HCT116 (cell line): ENCODE measurements around the gene NFX1. TPM values are rescaled to one million over a fixed set of nuclear protein-coding genes. Genes with fewer than 3 reads are reported as not detected.

Source experiments
- ATAC-seq: fragments of 200-7000 bp; cut with Tn5 transposase; 2 replicates; pipeline ENCODE4 v1.9.1; 2020; ENCODE audit warnings: mild to moderate bottlenecking, moderate library complexity
- BruUV-seq: library from RNA; stranded (reverse); fragments of 400-500 nt; replicated peaks from 2 replicates; lab custom pipeline; 2021; lab: Mats Ljungman, UMichigan
- CTCF ChIA-PET: fragments of 300-600 bp; sonication (Branson Sonifier 250); formaldehyde crosslinking; loops from one replicate; lab custom pipeline; 2021; ENCODE audit warnings: antibody characterized with exemption; lab: Charles Lee
- POLR2A ChIA-PET: fragments of 300-600, 350-600 bp; sonication (Branson Sonifier 250); formaldehyde crosslinking; loops from one replicate; lab custom pipeline; 2021; ENCODE audit warnings: antibody characterized with exemption; lab: Charles Lee
- RAD21 ChIA-PET, 2 experiments: fragments of 300-600 bp; sonication (Branson Sonifier 250); formaldehyde crosslinking; loops; one replicate each; lab custom pipeline; 2023; ENCODE audit warnings: low total read pairs in 2 of 2; ENCODE audit not compliant: uncharacterized antibody in 2 of 2, unreplicated experiment in 2 of 2, low non-redundant PET in 1 of 2; lab: Charles Lee
- DNase-seq: peaks from one replicate; pipeline ENCODE4 v3.0.0-alpha.2; 2010; ENCODE audit warnings: low read depth, low spot score
- H2AFZ ChIP-seq: fragments of 200-600 bp; shearing (Covaris generic), sonication (generic); 2 replicates; pipeline ENCODE4 v1.6.1; 2017; ENCODE audit warnings: low read depth, mixed run types, mixed read lengths, antibody characterized with exemption, low read length; ENCODE audit not compliant: poor library complexity, severe bottlenecking
- H3K27ac ChIP-seq: 2 replicates; pipeline ENCODE4 v1.5.1; 2012; ENCODE audit warnings: low read depth, low read length
- H3K27me3 ChIP-seq: fragments of 200-600 bp; sonication (generic); 2 replicates; pipeline ENCODE4 v1.6.1; 2016; ENCODE audit warnings: mixed run types, low read length, mixed read lengths; ENCODE audit not compliant: insufficient read depth
- H3K36me3 ChIP-seq, 2 experiments: fragments of 200-500 bp in 1 of 2; fragments of 200-600 bp in 1 of 2; sonication (Bioruptor generic) in 1 of 2; sonication (generic) in 1 of 2; 2 replicates each; pipeline versions ENCODE4 v1.5.1 to v1.6.1; 2014 to 2016; ENCODE audit warnings: low read length in 2 of 2, inconsistent platforms in 1 of 2, mixed read lengths in 1 of 2, mixed run types in 1 of 2; ENCODE audit not compliant: insufficient read depth in 2 of 2, control insufficient read depth in 1 of 2
- H3K4me1 ChIP-seq, 2 experiments: fragments of 200-600 bp in 1 of 2; sonication (generic) in 1 of 2; 2 replicates each; pipeline versions ENCODE4 v1.5.1 to v1.6.1; 2012 to 2017; ENCODE audit warnings: low read length in 2 of 2, inconsistent platforms in 1 of 2, mild to moderate bottlenecking in 1 of 2, mixed read lengths in 1 of 2, mixed run types in 1 of 2, moderate library complexity in 1 of 2; ENCODE audit not compliant: insufficient read depth in 2 of 2, control insufficient read depth in 1 of 2
- H3K4me2 ChIP-seq: fragments of 200-600 bp; sonication (generic); 2 replicates; pipeline ENCODE4 v1.6.1; 2017; ENCODE audit warnings: mixed run types, low read length, mixed read lengths
- H3K4me3 ChIP-seq, 2 experiments: fragments of 200-600 bp in 1 of 2; sonication (generic) in 1 of 2; replicated peaks in 1 of 2; 2 replicates each; pipeline ENCODE4 v1.5.1; 2011 to 2016; ENCODE audit warnings: low read length in 2 of 2, control low read depth in 1 of 2, low read depth in 1 of 2, mild to moderate bottlenecking in 1 of 2, mixed read lengths in 1 of 2, mixed run types in 1 of 2
- H3K79me2 ChIP-seq: fragments of 200-600 bp; sonication (generic); 2 replicates; pipeline ENCODE4 v1.6.1; 2017; ENCODE audit warnings: mild to moderate bottlenecking, mixed run types, low read length, moderate library complexity, mixed read lengths; ENCODE audit not compliant: insufficient read depth
- H3K9ac ChIP-seq: fragments of 200-600 bp; sonication (generic); 2 replicates; pipeline ENCODE4 v1.6.1; 2016; ENCODE audit warnings: low read length, mixed read lengths
- H3K9me2 ChIP-seq: fragments of 200-600 bp; sonication (generic), shearing (Covaris generic); 2 replicates; pipeline ENCODE4 v1.6.1; 2017; ENCODE audit warnings: mixed run types, mild to moderate bottlenecking, moderate library complexity; ENCODE audit not compliant: insufficient read depth
- H3K9me3 ChIP-seq, 2 experiments: fragments of 200-500 bp in 1 of 2; fragments of 200-600 bp in 1 of 2; sonication (Bioruptor generic) in 1 of 2; sonication (generic) in 1 of 2; 2 replicates each; pipeline ENCODE4 v1.6.1; 2014 to 2017; ENCODE audit warnings: low read length in 2 of 2, mixed read lengths in 2 of 2, inconsistent platforms in 1 of 2, low read depth in 1 of 2, mild to moderate bottlenecking in 1 of 2, mixed run types in 1 of 2, moderate library complexity in 1 of 2; ENCODE audit not compliant: control insufficient read depth in 1 of 2, insufficient read depth in 1 of 2
- H4K20me1 ChIP-seq: fragments of 200-600 bp; sonication (generic), shearing (Covaris generic); 2 replicates; pipeline ENCODE4 v1.6.1; 2017; ENCODE audit warnings: mixed run types, mild to moderate bottlenecking, moderate library complexity; ENCODE audit not compliant: insufficient read depth
- CBX3 ChIP-seq: IDR thresholded peaks from 2 replicates; pipeline ENCODE4 v1.6.1; 2012; ENCODE audit warnings: low read depth
- CEBPB ChIP-seq: IDR thresholded peaks from 2 replicates; pipeline ENCODE4 v1.6.1; 2012; ENCODE audit warnings: low read depth
- EZH2 ChIP-seq: fragments of 200-600 bp; sonication (generic); IDR thresholded peaks from 2 replicates; pipeline ENCODE4 v1.6.1; 2017; ENCODE audit warnings: antibody characterized with exemption, mixed run types
- EZH2phosphoT487 ChIP-seq: fragments of 200-600 bp; IDR thresholded peaks from 2 replicates; pipeline ENCODE4 v1.6.1; 2018; ENCODE audit warnings: antibody characterized with exemption, borderline replicate concordance
- FOSL1 ChIP-seq: IDR thresholded peaks from 2 replicates; pipeline ENCODE4 v1.6.1; 2012; ENCODE audit warnings: low read depth
- JUND ChIP-seq: IDR thresholded peaks from 2 replicates; pipeline ENCODE4 v1.6.1; 2012
- POLR2A ChIP-seq: IDR thresholded peaks from 2 replicates; pipeline ENCODE4 v1.7.0; 2011; ENCODE audit warnings: borderline replicate concordance; ENCODE audit not compliant: insufficient read depth, insufficient read length; ENCODE audit errors: extremely low read depth
- POLR2AphosphoS5 ChIP-seq: IDR thresholded peaks from 2 replicates; pipeline ENCODE4 v1.6.1; 2011; ENCODE audit warnings: mild to moderate bottlenecking, low read depth, low read length, moderate library complexity
- RAD21 ChIP-seq: IDR thresholded peaks from 2 replicates; pipeline ENCODE4 v1.6.1; 2012; ENCODE audit warnings: low read depth, mild to moderate bottlenecking
- SIN3A ChIP-seq: IDR thresholded peaks from 2 replicates; pipeline ENCODE4 v1.6.1; 2012; ENCODE audit warnings: low read depth
- SP1 ChIP-seq: IDR thresholded peaks from 2 replicates; pipeline ENCODE4 v1.6.1; 2012; ENCODE audit warnings: low read depth
- SRF ChIP-seq: IDR thresholded peaks from 2 replicates; pipeline ENCODE4 v1.6.1; 2012; ENCODE audit warnings: low read depth
- TCF7L2 ChIP-seq: IDR thresholded peaks from 2 replicates; pipeline ENCODE4 v1.7.0; 2011; ENCODE audit warnings: borderline replicate concordance, inconsistent platforms; ENCODE audit not compliant: insufficient read depth, insufficient read length; ENCODE audit errors: extremely low read depth
- ZFX ChIP-seq: fragments of 450-650 bp; IDR thresholded peaks from 2 replicates; pipeline ENCODE4 v1.6.1; 2017
- intact Hi-C: fragments of 100-400 bp; cut with micrococcal nuclease; formaldehyde crosslinking; loops from 2 replicates; pipeline ENCODE4 v1.10.0; 2022
- total RNA-seq: library from RNA; stranded (reverse); gene quantifications from one replicate; pipeline ENCODE4 v1.2.1, GENCODE V29; 2021; ENCODE audit not compliant: unreplicated experiment
- TF ChIP-seq, protein P1 (sequence below): IDR thresholded peaks from 2 replicates; pipeline ENCODE4 v1.6.1; 2012
- TF ChIP-seq, protein P2 (sequence below): IDR thresholded peaks from 2 replicates; pipeline ENCODE4 v1.6.1; 2012; ENCODE audit warnings: low read depth
- TF ChIP-seq, protein P3 (sequence below), 3 experiments: fragments of 200-600 bp in 1 of 3; sonication (generic) in 1 of 3; IDR thresholded peaks in 2 of 3; conservative IDR thresholded peaks in 1 of 3; 2 replicates each; pipeline ENCODE4 v1.5.1; 2012 to 2017; ENCODE audit warnings: low read depth in 2 of 3, low read length in 2 of 3, antibody characterized with exemption in 1 of 3, borderline replicate concordance in 1 of 3, control low read depth in 1 of 3, mild to moderate bottlenecking in 1 of 3, mixed read lengths in 1 of 3, mixed run types in 1 of 3, moderate library complexity in 1 of 3; ENCODE audit not compliant: insufficient read depth in 1 of 3
- TF ChIP-seq, protein P4 (sequence below): IDR thresholded peaks from 2 replicates; pipeline ENCODE4 v1.6.1; 2012

Gene NFX1
- total RNA-seq, 1 experiment from 2014 or later = 31.7 TPM

DNA sequence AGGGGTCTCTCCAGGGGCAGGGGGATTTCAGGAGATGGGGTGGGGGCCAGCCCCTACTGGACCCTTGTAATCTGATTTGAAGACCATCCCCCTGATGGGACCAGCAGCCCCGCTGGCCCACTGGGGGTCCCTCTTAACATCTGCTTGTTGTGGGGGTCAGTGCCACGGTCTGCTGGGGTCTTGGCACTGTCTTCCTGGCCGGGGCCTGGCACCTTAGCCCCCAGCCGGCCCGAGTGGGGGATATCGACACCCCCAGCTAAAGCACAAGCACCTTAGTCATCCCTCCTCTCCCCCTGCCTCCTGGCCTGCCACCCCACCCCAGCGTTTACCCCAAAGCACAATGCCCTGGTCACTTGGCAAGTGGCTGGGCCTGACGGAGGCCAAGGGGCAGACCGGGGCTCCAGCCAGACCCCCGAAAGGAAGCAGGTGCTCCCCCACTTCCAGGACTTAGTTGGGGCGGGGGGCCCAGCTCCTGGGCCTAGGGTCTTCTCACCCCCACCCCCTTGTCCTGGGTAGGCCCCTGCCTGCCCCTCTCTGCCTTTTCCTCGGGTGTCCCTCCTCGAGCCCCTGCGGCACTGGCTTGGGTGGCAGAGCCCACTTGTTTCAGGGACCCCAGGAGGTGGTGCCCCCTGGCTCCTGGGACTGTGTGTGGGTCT is 1.4 kb upstream of the NFX1 start:
- no TSS peak for BruUV-seq
- H3K79me2 ChIP-seq = peaks cover 37% of the 10 kb centered on the region
- TF ChIP-seq ZFX = no peak
- TF ChIP-seq JUND = no peak
- no peak for TF ChIP-seq FOSL1
- TF ChIP-seq, protein P1, sequence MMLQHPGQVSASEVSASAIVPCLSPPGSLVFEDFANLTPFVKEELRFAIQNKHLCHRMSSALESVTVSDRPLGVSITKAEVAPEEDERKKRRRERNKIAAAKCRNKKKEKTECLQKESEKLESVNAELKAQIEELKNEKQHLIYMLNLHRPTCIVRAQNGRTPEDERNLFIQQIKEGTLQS = no peak
- TF ChIP-seq POLR2AphosphoS5 = no peak
- no peak for TF ChIP-seq SIN3A
- TF ChIP-seq CBX3 = no peak
- TF ChIP-seq, protein P2, sequence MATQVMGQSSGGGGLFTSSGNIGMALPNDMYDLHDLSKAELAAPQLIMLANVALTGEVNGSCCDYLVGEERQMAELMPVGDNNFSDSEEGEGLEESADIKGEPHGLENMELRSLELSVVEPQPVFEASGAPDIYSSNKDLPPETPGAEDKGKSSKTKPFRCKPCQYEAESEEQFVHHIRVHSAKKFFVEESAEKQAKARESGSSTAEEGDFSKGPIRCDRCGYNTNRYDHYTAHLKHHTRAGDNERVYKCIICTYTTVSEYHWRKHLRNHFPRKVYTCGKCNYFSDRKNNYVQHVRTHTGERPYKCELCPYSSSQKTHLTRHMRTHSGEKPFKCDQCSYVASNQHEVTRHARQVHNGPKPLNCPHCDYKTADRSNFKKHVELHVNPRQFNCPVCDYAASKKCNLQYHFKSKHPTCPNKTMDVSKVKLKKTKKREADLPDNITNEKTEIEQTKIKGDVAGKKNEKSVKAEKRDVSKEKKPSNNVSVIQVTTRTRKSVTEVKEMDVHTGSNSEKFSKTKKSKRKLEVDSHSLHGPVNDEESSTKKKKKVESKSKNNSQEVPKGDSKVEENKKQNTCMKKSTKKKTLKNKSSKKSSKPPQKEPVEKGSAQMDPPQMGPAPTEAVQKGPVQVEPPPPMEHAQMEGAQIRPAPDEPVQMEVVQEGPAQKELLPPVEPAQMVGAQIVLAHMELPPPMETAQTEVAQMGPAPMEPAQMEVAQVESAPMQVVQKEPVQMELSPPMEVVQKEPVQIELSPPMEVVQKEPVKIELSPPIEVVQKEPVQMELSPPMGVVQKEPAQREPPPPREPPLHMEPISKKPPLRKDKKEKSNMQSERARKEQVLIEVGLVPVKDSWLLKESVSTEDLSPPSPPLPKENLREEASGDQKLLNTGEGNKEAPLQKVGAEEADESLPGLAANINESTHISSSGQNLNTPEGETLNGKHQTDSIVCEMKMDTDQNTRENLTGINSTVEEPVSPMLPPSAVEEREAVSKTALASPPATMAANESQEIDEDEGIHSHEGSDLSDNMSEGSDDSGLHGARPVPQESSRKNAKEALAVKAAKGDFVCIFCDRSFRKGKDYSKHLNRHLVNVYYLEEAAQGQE = no peak
- TF ChIP-seq CEBPB = no peak
- TF ChIP-seq SRF = no peak
- no peak for TF ChIP-seq EZH2
- no peak for TF ChIP-seq POLR2A
- TF ChIP-seq, protein P3, sequence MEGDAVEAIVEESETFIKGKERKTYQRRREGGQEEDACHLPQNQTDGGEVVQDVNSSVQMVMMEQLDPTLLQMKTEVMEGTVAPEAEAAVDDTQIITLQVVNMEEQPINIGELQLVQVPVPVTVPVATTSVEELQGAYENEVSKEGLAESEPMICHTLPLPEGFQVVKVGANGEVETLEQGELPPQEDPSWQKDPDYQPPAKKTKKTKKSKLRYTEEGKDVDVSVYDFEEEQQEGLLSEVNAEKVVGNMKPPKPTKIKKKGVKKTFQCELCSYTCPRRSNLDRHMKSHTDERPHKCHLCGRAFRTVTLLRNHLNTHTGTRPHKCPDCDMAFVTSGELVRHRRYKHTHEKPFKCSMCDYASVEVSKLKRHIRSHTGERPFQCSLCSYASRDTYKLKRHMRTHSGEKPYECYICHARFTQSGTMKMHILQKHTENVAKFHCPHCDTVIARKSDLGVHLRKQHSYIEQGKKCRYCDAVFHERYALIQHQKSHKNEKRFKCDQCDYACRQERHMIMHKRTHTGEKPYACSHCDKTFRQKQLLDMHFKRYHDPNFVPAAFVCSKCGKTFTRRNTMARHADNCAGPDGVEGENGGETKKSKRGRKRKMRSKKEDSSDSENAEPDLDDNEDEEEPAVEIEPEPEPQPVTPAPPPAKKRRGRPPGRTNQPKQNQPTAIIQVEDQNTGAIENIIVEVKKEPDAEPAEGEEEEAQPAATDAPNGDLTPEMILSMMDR (IDR thresholded peaks at IDR 0.05 in 2 of 3, conservative IDR thresholded peaks at IDR 0.05 in 1 of 3; ENCODE audit: borderline replicate concordance in 1 of 3, insufficient read depth in 1 of 3, low read depth in 2 of 3, low read length in 2 of 3) = no peak
- TF ChIP-seq SP1 = no peak
- TF ChIP-seq, protein P4, sequence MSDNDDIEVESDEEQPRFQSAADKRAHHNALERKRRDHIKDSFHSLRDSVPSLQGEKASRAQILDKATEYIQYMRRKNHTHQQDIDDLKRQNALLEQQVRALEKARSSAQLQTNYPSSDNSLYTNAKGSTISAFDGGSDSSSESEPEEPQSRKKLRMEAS = no peak
- TF ChIP-seq TCF7L2 = no peak
- TF ChIP-seq EZH2phosphoT487 = no peak
- TF ChIP-seq RAD21 = no peak
- TF ChIP-seq, all 23 proteins: peak for 0
- DNase-seq (no peak), ATAC-seq (no peak)
- RAD21 ChIA-PET = no interaction called here
- CTCF ChIA-PET = interaction anchor here (1.2 to 1.4 kb wide), 2 partner anchors 164 to 335 kb away, joined by 3 read pairs; no protein-coding TSS in a partner anchor
- Histone ChIP-seq H3K4me1 (peaks cover 5 to 22% of the 10 kb centered on the region in 2 experiments; a peak in 2 of 4 replicates), H3K9ac (peak overlapping the region; percentile 91), H3K27me3 (no peaks in the 10 kb centered on the region), H3K27ac (peak overlapping the region; percentile 83; the same call in 1 of the 2 replicates), H2AFZ (no peak overlapping the region), H4K20me1 (no peaks in the 10 kb centered on the region), H3K9me2 (no peaks in the 10 kb centered on the region), H3K4me3 (peak overlapping the region; percentile 80 to 85), H3K36me3 (peaks cover 5 to 16% of the 10 kb centered on the region in 2 experiments; a peak in 2 of 4 replicates), H3K4me2 (peak overlapping the region; percentile 83), H3K9me3 (no peaks in the 10 kb centered on the region)
- POLR2A ChIA-PET = no interaction called here
- intact Hi-C loops = loop anchor here (5.0 kb wide), 1 partner anchor 433 kb away; no protein-coding TSS in a partner anchor
